Activated T-cell treated with anti-CD3 and anti-CD28 coated beads, Interleukin-2, amount 50 U/mL, for 4 hours (primary cell): ENCODE measurements around the gene CHST9. TPM values are rescaled to one million over a fixed set of nuclear protein-coding genes. Genes with fewer than 3 reads are reported as not detected.
"Not testable (repeated sequence)": the region's sequence is repeated elsewhere in the genome, so short reads cannot be mapped to it uniquely, and the experiment has no call there.

ENCODE experiments used
- ATAC-seq, 2 donors: fragments of 200-7000 bp; cut with Tn5 transposase; one replicate each; pipeline ENCODE4 v1.10.0; 2021
- DNase-seq: peaks from one replicate; pipeline ENCODE4 v3.0.0-alpha.2; 2020
- H3K27me3 Mint-ChIP-seq: one replicate; pipeline ENCODE4 v1.8.0; 2021; ENCODE audit warnings: low read depth, mixed read lengths
- H3K36me3 Mint-ChIP-seq: one replicate; pipeline ENCODE4 v1.8.0; 2022; ENCODE audit warnings: mixed read lengths; ENCODE audit not compliant: insufficient read depth
- H3K4me1 Mint-ChIP-seq: one replicate; pipeline ENCODE4 v1.8.0; 2021; ENCODE audit warnings: low read depth, mixed read lengths
- H3K4me3 Mint-ChIP-seq: one replicate; pipeline ENCODE4 v1.8.0; 2021; ENCODE audit warnings: mild to moderate bottlenecking, moderate library complexity, mixed read lengths
- H3K9me3 Mint-ChIP-seq: one replicate; pipeline ENCODE4 v1.8.0; 2021; ENCODE audit warnings: mixed read lengths
- total RNA-seq, 3 donors: library from RNA; stranded (reverse); gene quantifications; one replicate each; pipeline ENCODE4 v1.2.1, GENCODE V29; 2021

The CHST9 gene
- total RNA-seq, 3 donors from 2014 or later, result not detected

DNA sequence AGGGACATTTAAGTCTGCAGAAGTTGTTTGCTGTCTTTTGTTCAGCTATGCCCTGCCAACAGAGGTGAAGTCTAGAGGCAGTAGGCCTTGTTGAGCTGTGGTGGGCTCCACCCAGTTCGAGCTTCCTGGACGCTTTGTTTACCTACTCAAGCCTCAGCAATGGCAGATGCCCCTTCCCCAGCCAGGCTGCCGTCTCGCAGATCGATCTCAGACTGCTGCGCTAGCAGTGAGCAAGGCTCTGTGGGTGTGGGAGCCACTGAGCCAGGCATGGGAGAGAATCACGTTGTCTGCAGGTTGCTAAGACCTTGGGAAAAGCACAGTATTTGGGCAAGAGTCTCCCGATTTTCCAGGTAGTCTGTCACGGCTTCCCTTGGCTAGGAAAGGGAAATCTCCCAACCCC is 91.8 kb downstream of the CHST9 start:
- not testable (repeated sequence) for H3K4me1 Mint-ChIP-seq, DNase-seq, H3K36me3 Mint-ChIP-seq, H3K27me3 Mint-ChIP-seq, ATAC-seq, H3K4me3 Mint-ChIP-seq
- peaks cover 13% of the 10 kb centered on the region for H3K9me3 Mint-ChIP-seq

DNA sequence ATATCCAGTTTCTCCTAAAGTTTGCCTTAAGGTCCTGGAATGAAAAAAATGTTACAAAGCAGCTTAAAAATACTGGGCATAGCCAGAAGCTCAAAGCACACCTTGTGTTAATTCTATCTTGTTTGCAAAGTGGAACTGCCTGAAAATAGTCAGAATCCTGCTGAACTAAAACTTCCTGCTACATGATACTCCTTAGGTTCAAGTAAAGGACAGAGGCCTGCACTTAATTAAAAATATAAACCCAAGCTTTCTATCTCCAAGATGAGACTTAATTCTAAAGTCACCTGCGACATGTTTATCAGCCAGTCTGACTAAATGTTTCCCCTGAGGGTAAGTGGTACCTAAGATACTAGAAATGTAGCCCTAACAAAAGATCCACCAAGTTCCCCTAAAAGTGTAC is 103.4 kb downstream of the CHST9 start:
- Mint-ChIP-seq H3K27me3 (no peaks in the 10 kb centered on the region), H3K9me3 (peaks cover 17% of the 10 kb centered on the region), H3K36me3 (no peaks in the 10 kb centered on the region), H3K4me1 (no peaks in the 10 kb centered on the region), H3K4me3 (no peak overlapping the region)
- DNase-seq (no peak), ATAC-seq (no peak)

DNA sequence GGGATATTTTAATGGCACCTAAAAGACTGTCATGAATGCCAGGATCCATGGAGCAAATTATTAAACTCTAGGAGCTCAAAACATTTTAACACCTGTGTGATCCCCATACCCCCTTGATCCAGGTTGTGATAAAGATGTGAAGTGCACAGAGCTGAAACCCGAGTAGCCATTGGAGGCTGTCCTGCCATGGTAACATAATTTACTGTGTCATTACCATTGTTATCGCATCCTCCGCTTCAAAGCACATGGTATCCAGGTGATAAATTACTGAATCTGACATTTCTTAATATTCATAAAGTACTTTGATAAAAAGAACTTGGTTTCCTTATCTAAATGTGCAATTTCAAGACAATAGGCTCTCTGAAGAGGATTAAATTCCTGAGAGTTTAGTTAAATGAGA is 109.3 kb downstream of the CHST9 start:
- H3K36me3 Mint-ChIP-seq, result no peaks in the 10 kb centered on the region
- H3K4me1 Mint-ChIP-seq, result no peaks in the 10 kb centered on the region
- H3K4me3 Mint-ChIP-seq, result no peak overlapping the region
- no peaks in the 10 kb centered on the region for H3K27me3 Mint-ChIP-seq
- H3K9me3 Mint-ChIP-seq, result no peaks in the 10 kb centered on the region
- no peak for ATAC-seq
- no peak for DNase-seq

DNA sequence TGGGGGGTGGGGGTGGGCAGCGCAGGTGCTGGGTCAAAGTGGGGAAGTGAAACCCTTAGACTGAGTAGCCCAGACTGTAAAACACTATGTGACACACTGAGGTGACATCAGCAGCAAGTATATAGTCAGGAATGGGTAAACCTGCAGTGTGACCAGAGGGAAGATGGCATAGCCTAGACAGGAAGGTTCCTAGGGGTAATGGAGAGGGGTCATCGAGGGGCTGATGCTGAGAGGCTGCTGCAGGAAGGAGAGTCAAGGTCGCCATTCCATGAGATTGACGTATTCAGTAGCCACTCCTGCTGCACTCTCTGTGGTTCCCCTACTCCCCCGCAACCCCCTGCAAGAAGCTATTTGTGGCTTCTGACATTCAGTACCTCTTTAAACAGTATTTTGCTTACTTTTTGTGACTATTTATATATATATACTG is 111.7 kb downstream of the CHST9 start:
- Mint-ChIP-seq H3K4me1 (no peaks in the 10 kb centered on the region), H3K4me3 (no peak overlapping the region), H3K9me3 (no peaks in the 10 kb centered on the region), H3K27me3 (no peaks in the 10 kb centered on the region), H3K36me3 (no peaks in the 10 kb centered on the region)
- no peak for DNase-seq
- ATAC-seq, result no peak

DNA sequence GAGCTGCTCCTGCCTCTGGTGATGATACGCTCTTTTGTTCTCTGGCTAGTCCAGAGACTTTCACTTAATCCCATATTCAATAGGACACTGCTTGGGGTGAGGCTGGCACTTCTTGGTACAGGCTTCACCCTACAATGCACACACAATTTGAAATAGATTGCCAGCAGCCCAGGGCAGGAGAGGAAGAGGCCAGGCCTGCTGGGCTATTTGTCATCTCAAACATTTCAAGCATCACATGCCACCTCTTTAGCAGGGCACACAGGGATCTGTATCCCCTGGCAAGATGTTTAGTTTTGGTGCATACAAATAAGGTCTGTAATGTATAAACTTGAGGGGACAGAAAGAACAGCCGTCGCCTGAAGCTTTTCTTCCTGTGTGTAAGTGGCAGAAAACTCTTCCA is 120.4 kb downstream of the CHST9 start:
- Mint-ChIP-seq H3K9me3 (peaks cover 3% of the 10 kb centered on the region), H3K4me3 (no peak overlapping the region), H3K27me3 (no peaks in the 10 kb centered on the region), H3K36me3 (no peaks in the 10 kb centered on the region), H3K4me1 (no peaks in the 10 kb centered on the region)
- no peak for DNase-seq
- ATAC-seq, result no peak

DNA sequence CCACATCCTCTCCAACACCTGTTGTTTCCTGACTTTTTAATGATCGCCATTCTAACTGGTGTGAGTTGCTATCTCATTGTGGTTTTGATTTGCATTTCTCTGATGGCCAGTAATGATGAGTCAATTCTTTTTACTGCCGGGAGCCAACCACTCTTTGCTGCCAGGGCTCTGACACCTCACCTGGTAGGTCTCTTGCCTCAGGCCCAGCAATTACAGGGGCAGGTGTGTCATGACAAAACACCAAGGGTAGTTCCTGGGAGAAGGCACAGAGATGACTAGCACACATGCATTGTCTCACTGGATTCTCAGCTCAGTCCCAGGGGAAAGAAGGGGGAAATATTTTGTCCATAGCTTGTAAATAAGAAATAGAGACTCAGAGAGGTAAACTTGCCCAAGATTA is 122.3 kb downstream of the CHST9 start:
- Mint-ChIP-seq H3K9me3 (peaks cover 3% of the 10 kb centered on the region), H3K4me1 (no peaks in the 10 kb centered on the region), H3K36me3 (no peaks in the 10 kb centered on the region), H3K27me3 (no peaks in the 10 kb centered on the region), H3K4me3 (no peak overlapping the region)
- DNase-seq (no peak), ATAC-seq (no peak)

DNA sequence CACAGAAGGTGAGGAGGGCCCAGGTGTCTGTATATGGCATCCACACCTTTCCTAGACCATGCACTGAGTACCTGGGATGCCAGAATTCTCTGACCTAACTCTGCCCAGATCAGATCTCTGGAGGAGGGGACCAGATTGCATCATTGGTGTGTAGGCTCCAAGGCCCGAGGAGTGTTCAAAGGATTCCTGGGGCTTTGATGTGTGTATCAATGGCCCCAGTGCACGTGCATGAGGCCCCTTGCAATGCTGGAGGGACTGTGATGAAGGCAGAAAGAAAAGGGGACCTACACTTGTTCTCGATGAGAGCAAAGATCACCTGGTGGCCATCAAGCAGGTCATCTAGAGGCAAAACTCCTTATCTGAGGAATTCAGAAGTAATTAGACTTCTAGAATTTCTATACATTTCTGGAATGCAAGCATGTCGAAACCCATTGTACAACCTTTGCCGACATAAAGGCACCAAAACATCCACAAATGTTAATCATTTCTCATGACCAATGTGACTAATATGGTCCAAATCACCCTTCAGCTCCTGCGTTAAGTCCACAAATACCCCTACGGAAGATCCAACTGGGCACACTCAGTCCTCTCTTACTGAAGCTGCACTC is 123.5 kb downstream of the CHST9 start:
- H3K27me3 Mint-ChIP-seq, result no peaks in the 10 kb centered on the region
- no peak for DNase-seq
- H3K4me1 Mint-ChIP-seq, result no peaks in the 10 kb centered on the region
- H3K9me3 Mint-ChIP-seq, result peaks cover 7% of the 10 kb centered on the region
- no peak for ATAC-seq
- no peaks in the 10 kb centered on the region for H3K36me3 Mint-ChIP-seq
- no peak overlapping the region for H3K4me3 Mint-ChIP-seq

DNA sequence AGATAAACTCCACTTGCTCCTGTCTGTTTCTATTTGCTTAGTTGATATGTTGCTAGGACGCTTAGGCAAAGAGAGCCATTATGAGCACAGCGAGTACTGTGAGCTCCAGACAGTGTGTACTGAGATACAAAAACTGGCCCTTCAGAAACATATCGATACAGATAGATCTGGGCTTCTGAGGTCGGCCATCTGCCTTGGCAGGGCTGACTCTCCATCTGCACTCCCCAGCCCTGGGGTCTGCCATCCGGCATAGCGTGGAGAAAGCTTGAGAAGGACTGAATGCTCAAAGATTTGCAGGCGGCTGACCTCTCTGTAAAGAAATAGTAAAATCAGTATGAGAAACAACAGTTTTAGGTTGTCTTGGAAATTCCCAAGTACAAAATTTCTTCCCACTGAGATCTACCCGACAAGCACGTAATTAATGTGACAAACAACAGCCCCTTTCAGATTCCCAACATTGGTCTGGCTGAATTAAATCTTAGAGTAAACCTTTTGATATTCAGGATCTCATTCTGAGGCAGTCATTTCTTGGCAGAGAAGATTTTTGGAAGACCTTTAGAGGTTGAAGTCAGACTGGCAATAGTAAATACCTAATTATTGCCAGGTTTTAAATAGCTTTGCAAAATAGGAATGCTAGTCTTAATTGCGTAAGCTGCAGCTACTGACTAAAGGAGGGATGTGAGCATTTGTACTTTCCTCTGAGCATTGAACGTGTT is 127.4 kb downstream of the CHST9 start:
- no peak overlapping the region for H3K4me3 Mint-ChIP-seq
- no peaks in the 10 kb centered on the region for H3K4me1 Mint-ChIP-seq
- H3K27me3 Mint-ChIP-seq, result no peaks in the 10 kb centered on the region
- H3K9me3 Mint-ChIP-seq, result peaks cover 13% of the 10 kb centered on the region
- H3K36me3 Mint-ChIP-seq, result no peaks in the 10 kb centered on the region
- ATAC-seq, result no peak
- DNase-seq, result no peak

DNA sequence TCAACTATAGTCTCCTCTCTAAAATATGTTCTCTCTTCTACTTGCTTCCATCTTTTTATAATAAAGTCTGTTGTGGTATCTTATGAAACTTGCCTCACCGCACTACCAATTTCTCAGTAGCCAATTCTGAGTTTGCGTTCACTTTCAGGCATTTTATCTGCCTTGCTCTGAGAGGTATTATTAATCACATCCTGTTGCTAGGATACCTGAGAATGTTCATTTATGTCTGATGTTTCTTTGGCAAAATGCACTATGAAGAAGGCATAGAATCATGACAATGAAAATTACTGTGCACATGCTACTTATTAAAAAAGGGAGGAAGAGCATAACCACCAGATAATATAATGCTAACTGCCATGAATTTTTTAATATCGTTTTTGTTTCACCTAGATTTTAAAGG is 130.2 kb downstream of the CHST9 start:
- DNase-seq, result no peak
- Mint-ChIP-seq H3K36me3 (no peaks in the 10 kb centered on the region), H3K4me3 (no peak overlapping the region), H3K27me3 (no peaks in the 10 kb centered on the region), H3K9me3 (peaks cover 11% of the 10 kb centered on the region), H3K4me1 (no peaks in the 10 kb centered on the region)
- ATAC-seq, result no peak

DNA sequence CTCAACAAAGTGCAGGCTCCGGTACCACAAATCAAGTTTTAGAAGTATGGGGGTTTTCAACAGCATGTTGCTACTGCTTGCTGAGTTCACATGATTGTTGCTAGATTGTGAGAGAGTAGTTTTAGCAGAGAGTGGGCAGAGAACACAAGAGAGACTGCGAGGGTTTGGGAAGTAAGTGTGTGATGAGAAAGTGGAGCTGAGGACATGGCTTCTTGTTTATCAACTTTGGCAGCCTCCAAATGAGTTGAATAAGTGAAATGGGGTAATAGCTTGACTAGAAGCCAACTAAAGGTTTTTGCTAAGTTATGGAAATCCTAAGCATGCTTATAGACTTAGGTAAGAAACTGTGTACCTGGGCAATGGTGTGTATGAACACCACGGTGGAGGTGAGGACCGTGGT is 135.1 kb downstream of the CHST9 start:
- DNase-seq, result no peak

DNA sequence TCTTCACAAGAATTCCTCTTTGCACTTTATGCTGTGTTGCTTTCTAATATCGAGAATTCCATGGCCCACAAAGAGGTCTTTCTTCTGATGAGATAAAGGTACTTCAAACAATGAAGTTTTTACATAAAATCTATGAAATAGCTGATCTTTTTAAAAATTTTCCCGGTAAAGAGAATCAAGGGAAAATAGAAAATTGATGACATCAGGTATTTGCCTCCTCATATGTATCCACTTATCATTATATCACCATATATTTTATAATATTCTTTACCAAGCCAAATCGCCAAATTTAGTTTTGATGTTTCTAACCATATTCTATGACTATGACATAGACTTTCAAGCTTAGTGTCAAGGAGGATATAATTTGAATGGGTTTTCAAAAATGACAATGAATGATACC is 139.8 kb downstream of the CHST9 start:
- Mint-ChIP-seq H3K4me1 (no peaks in the 10 kb centered on the region), H3K4me3 (no peak overlapping the region), H3K36me3 (no peaks in the 10 kb centered on the region), H3K9me3 (peaks cover 13% of the 10 kb centered on the region), H3K27me3 (no peaks in the 10 kb centered on the region)
- DNase-seq, result no peak
- no peak for ATAC-seq

More for the DNA sequence above, 135.1 kb downstream of the CHST9 start:
- Mint-ChIP-seq H3K9me3 (peaks cover 14% of the 10 kb centered on the region), H3K4me3 (no peak overlapping the region), H3K36me3 (no peaks in the 10 kb centered on the region), H3K4me1 (no peaks in the 10 kb centered on the region), H3K27me3 (no peaks in the 10 kb centered on the region)
- no peak for ATAC-seq

DNA sequence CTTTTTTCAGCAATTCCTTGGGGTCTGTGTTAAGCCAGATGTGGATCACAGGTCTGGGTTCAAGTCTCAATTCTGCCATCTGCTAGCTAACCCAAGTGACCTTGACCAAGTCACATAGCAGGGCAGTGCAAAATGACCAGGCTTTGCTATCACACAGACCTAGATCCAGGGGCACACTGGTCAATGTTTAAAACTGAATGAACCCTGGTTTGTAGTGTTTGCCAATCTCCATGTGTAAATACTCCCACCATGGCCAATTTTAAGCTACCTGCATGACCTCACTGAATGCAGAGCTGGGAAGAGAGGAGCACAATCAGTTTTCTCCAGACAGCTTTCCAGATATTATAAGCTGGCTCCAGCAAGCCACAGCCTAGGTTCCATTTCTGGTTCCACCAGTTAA is 142.9 kb downstream of the CHST9 start:
- Mint-ChIP-seq H3K4me3 (no peak overlapping the region), H3K36me3 (no peaks in the 10 kb centered on the region), H3K27me3 (no peaks in the 10 kb centered on the region), H3K4me1 (no peaks in the 10 kb centered on the region), H3K9me3 (peaks cover 5% of the 10 kb centered on the region)
- no peak for ATAC-seq
- DNase-seq, result no peak

DNA sequence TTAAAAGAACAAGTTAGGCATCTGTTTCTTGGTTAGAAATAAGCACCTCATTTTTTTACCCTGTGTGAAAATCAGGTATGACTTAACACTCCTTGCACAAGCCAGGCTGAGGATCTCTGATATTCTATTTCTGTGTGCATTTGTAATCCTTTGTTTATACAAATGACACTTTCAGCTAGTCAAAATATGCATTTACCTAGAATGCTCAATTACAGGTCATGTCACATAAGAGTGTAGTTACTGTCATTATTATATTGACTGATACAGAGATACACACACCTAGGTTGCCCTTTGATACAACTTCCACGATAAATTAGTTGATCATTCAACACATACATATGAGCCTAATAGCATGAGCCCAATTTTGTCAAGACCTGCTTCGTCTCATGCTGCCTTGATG is 144.3 kb downstream of the CHST9 start:
- Mint-ChIP-seq H3K36me3 (no peaks in the 10 kb centered on the region), H3K9me3 (peaks cover 5% of the 10 kb centered on the region), H3K4me1 (no peaks in the 10 kb centered on the region), H3K27me3 (no peaks in the 10 kb centered on the region), H3K4me3 (no peak overlapping the region)
- no peak for ATAC-seq
- DNase-seq, result no peak

DNA sequence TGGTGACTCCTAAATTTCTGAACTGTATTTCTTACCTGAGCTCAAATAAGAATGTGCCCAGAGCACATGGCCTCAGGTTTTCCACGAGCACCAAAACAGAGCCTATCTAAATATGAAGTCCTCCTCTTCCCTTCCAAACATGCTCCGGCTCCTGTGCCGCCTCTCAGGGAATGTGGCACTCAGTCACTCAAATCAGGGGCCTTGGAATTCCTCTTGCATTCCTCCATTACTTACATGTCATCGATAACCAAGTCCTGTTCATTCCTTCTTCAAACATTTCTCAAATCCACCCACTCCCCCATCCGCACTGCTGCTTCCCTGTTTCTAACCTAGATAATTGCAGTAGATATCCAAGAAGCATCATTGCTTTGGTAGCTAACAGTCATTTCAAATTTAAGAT is 151.4 kb downstream of the CHST9 start:
- H3K9me3 Mint-ChIP-seq, result peaks cover 14% of the 10 kb centered on the region
- H3K36me3 Mint-ChIP-seq, result no peaks in the 10 kb centered on the region
- ATAC-seq, result no peak
- no peaks in the 10 kb centered on the region for H3K4me1 Mint-ChIP-seq
- no peak for DNase-seq
- H3K4me3 Mint-ChIP-seq, result no peak overlapping the region
- H3K27me3 Mint-ChIP-seq, result no peaks in the 10 kb centered on the region

DNA sequence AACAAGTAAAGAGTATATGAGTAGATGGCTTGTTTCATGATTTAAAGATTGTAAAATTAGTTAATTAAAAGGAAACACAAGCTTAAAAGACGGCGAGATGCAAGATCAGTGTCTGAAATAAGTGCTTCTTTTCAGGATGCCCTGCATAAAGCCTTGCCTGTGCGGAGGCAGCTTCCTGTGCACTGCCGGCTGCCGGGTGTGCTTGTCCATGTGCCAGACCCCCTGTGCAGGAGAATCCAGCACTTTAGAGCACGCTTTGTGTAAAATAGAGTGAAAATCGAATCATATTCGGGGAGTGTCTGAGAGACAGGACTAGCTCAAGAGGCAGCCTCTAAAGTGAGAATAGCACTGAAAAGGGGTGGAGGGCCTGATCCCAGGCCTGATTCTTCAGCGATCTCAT is 154.7 kb downstream of the CHST9 start:
- Mint-ChIP-seq H3K27me3 (no peaks in the 10 kb centered on the region), H3K36me3 (no peaks in the 10 kb centered on the region), H3K9me3 (peaks cover 14% of the 10 kb centered on the region), H3K4me1 (no peaks in the 10 kb centered on the region), H3K4me3 (no peak overlapping the region)
- DNase-seq, result no peak
- ATAC-seq, result no peak
